ENCODE data around the gene CATSPERD.
"Not testable (repeated sequence)": the region's sequence is repeated elsewhere in the genome, so short reads cannot be mapped to it uniquely, and the experiment has no call there.

CATSPERD gene

DNA sequence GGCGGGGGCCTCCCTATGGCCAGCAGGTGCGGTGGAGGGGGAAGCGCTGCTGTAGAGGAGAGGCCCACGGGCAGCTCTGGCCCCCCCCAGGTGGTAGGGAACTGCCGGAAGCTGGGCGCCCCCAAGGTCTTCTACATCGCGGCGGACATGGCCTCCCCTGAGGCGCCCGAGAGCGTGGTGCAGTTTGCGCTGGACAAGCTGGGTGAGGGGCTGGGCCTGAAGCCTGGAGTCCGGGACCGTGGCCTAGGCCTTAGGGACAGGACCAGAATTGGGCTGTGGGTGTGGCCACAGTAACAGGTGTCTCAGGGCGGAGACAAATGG, 34.2 kb upstream of the CATSPERD start:
- no peak for DNase-seq

DNA sequence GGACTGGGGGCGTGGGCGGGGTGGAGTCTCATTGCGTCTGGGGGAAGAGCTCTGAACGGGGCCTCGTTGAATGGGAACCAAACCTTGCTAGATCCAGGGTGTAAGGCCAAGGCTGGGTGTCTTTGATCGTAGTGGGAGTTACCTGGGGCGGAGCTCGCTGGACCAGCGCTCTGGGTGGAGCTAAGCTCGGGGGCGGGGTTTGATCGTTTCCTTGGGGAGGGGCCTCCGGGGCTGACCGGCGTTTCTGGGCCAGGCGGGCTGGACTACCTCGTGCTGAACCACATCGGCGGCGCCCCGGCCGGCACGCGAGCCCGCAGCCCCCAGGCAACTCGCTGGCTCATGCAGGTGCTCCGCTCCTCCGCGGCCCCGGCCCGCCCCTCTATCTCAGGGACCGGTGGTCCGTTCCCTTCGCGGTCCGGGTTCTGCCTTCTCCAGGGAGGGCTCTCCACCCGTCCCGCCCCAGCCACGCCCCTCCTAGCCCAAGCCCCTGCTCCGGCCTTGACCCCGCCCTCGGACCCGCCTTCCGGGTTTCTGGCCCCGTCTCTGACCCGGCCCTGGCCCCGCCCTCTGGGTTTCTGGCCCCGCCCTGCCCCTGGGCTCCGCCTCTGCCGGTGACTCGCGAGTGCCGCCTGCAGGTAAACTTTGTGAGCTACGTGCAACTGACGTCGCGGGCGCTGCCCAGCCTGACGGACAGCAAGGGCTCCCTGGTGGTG, 33.6 kb upstream of the CATSPERD start:
- peak; percentile 88 for DNase-seq

DNA sequence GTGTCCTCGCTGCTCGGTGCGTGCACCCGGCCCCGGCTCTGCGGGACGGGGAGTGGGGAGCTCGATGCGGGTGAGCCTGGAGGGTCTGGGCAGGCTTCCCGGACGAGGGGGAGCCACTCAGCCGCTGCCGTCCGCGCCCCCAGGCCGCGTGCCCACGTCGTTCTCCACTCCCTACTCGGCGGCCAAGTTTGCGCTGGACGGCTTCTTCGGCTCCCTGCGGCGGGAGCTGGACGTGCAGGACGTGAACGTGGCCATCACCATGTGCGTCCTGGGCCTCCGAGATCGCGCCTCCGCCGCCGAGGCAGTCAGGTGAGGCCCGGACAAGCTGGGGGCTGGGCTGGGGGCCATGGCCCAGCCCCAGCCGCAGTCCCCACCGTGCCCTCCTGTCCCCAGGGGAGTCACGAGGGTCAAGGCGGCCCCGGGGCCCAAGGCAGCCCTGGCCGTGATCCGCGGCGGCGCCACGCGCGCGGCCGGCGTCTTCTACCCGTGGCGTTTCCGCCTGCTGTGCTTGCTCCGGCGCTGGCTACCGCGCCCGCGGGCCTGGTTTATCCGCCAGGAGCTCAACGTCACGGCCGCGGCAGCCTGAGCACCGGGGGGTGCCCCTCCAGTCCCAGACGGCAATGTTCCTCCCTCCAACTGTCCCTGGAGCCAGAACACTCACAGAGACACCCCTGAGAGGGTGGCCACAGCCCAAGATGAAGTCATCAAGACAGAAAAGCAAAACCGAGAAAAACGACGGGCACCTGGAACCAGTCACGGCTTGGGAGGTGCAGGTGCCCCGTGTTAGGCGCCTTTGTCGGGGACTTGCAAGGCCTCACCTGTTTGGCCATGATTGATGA, 32.9 kb upstream of the CATSPERD start:
- DNase-seq, result no peak

DNA sequence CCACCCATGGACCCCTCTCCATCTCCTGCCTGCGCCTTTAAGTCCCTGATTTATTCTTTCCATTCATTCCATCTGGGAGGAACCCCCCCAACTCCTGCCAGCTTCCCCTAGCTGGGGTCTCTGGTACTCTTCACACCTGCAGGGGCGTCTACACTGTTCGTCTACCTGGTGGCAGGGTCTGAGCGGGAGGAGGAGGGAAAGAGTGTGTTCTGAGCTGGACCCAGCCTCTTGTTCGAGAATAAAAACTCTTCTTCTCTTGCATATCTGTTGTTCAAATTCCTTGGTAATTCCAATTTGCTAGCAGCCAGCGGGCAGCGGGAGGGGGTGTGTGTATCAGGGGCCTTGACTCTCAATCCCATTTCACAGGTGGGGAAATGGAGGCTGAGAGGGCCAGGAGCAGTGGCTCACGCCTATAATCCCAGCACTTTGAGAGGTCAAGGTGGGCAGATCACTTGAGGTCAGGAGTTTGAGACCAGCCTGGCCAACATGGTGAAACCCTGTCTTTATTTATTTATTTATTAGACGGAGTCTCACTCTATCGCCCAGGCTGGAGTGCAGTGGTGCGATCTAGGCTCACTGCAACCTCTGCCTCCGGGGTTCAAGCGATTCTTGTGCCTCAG, 32.1 kb upstream of the CATSPERD start:
- not testable (repeated sequence) for DNase-seq

DNA sequence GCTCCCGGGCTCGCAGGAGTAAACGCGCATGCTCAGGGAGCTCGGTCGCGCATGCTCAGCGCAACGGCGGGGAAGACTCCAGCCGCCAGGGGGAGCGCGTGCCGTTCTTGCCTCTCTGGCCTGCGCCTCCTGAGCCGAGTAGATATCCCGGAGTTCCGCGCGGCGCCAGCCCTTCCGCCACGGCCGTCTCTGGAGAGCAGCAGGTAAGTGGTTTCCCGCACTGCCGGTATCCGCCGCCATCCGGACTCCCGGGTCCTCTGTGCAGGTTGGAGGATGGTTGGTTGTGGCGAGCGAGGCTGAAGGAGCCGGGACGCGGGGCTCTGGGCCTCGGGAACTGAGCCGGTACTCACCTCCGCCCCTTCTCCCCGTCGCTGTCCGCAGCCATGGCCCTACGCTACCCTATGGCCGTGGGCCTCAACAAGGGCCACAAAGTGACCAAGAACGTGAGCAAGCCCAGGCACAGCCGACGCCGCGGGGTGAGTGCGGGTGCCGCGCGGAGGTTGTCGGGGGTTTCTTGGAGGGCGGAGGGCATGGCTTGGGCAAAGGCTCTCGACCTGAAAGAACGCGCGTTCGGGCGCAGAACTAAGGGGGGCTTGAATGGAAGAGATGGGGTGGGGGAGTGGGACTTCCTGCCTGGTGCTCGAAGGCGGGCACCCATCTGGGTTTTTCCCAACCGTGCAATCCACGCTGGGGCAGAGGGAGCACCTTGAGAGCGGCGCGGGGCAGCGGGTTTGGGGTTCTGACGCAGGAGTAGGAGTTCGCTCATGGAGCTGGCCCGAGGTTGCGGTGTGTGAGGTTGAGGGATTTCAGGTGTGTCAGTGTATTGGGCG, 30.1 kb upstream of the CATSPERD start, which contains the start of gene RPL36:
Gene RPL36, plus strand, starts transcription at position 171 of the 830 bp plus-strand sequence. Its CDS starts 213 bp downstream, at position 384.
- peak; percentile 97 for DNase-seq

DNA sequence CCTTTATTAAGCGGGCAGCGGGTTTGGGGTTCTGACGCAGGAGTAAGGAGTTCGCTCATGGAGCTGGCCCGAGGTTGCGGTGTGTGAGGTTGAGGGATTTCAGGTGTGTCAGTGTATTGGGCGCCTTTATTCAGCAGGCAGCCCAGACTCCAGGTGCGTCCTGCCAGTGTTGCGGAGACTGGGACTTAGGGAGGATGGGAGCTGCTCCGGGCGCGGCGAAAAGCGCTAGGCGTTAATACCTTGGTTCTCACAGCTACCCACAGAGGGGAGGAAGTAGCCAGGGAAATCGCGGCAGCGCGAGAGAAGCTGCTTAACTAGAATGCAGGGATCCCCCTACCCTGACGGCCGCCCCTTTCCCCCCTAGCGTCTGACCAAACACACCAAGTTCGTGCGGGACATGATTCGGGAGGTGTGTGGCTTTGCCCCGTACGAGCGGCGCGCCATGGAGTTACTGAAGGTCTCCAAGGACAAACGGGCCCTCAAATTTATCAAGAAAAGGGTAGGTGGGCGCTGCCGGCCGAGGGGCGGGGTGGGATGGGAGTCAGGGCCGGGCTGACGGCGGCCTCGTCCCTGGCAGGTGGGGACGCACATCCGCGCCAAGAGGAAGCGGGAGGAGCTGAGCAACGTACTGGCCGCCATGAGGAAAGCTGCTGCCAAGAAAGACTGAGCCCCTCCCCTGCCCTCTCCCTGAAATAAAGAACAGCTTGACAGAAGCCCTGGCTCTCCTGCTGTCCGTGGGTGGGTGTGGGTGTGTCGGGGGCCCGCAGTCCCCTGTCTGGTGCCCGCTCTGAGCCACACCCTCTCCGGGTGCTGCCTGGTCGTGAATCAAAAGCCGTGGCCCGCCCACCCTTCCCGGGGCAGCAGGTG, 29.2 kb upstream of the CATSPERD start:
- no peak for DNase-seq

DNA sequence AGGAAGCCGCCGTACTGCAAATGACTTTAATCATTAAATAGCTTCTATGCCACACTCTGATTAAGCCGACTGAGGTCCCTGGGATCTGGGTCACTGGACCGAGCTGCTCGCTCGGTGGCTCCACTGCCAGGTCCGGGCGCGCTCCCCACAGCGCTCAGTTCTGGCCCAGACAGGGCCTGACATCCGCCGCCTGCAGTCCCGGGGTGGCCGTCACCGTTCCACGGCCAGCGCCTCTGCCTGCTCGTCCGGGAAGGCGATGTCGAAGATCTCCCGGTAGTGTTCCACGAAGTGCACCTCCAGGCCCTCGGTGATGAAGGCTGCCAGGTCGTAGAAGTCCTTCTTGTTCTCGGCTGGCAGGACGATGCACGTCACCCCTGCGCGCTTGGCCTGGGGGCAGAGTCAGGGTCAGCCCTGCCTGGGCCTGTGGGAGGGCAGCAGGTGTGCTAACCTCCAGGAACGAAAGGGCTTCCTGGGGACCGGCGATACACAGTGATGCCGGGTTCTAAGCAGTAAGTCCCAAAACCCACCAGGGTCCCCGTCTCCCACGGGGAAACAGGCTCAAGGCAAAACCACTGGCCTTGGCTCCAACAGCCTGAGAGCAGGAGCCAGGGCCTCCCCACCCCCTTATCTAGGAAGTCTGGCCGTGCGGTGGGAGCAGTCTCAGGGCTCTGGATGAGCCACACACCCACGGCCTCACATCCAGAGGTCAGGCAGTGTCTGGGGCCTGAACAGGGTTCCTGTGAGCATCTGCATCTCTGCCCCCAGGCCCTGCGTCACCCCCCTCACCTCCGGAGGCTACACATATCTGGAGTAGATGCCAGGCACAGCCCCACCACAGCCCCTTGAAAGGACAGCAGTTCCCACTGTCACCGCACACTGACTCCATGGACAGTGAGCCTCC, 28.4 kb upstream of the CATSPERD start:
- DNase-seq, result no peak

DNA sequence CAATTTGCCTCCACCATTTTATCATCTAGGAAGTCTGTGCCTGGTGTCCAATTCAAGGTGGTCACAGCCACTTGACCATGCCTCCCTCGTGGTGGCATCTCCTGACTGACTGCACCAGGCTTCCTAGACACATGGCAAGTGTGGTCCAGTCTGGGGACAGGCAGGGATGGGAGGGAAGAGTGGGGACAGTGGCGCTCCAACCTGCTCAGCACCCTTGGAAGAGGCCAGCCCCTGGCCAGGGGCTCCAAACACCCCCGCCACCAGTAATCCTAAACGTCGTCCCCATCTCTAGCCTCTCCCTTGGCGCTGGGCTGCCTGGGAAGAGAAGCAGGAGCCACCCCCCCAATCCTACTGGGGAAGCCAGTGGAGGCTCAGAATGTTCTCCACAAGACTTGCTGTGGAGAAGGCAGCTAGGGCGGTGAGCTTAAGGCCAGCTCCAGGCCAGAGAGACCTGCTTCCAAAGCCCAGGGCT, 27.7 kb upstream of the CATSPERD start:
- no peak for DNase-seq

DNA sequence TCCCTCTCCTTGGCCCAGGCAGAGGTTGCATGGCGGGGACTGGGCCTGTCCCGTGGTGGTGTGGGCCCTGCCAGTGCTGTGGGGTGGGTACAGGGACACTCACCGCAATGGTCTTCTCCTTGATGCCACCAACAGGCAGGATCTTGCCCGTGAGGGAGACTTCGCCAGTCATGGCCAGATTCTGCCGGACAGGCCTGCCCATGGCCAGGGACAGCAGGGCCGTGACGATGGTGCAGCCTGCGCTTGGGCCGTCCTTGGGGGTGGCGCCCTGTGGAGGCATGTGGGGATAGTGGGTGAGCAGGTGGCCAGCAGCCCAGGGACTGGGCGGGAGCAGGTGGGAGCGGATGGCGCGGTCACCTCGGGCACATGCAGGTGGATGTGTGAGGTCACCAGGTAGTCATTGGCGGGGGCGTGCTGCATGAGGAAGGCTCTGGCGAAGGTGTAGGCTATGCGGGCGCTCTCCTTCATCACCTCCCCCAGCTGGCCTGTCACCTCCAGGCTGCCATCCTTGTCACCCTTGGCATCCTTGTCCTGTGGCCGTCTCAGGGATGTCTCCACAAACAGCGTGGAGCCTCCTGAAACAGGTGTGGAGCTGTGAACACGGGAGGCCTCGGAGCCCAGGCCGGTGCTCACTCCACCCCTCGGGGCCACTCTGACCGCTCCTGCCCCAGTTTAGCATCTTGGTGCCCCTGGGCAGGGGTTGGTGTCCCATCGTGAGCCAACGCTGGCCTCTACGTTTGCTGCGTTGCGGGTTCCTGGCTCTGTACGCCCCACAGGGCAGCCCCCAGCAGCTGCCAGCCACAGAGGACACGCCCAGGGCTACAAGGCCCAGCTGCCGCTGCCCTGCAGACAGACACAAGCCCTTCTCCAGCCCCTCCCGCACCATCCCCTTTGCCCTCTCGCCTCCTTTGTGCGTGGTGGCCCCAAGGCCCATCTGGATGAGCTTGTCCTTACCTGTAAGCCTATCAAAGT, 27.0 kb upstream of the CATSPERD start:
- DNase-seq, result no peak

DNA sequence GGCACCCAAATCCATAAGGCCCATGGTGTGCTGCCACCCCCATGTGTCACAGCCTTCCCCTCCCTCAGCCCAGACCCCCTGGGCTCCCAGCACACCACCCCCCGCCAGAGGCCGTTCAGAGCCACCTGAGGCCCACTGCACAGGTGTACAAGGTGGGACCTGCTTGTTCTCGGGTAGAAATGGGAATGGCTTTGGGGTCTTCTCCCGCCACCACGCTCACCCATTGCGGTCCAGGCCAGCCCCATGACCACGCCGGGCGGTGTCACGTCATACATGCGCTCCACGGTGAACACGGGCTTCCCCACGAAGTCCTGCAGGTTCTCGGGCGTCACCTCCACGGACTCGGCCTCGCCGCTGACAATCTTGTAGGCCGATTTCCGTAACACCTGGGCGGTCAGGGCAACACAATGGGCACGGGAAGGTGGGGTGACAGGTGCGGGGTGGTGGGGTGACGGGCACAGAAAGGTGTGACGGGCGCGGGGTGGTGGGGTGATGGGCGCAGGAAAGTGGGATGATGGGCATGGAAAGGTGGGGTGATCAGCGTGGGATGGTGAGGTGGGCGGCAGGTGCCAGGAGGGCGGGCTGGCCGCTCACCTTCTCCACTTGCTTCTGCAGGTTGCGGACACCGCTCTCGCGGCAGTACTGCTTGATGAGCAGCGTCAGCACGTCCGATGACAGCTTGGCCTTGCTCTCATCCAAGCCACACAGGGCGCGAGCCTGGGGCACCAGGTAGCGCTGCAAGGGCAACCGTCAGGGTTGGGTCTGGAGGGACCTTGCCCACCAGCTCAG, 26.1 kb upstream of the CATSPERD start:
- no peak for DNase-seq

DNA sequence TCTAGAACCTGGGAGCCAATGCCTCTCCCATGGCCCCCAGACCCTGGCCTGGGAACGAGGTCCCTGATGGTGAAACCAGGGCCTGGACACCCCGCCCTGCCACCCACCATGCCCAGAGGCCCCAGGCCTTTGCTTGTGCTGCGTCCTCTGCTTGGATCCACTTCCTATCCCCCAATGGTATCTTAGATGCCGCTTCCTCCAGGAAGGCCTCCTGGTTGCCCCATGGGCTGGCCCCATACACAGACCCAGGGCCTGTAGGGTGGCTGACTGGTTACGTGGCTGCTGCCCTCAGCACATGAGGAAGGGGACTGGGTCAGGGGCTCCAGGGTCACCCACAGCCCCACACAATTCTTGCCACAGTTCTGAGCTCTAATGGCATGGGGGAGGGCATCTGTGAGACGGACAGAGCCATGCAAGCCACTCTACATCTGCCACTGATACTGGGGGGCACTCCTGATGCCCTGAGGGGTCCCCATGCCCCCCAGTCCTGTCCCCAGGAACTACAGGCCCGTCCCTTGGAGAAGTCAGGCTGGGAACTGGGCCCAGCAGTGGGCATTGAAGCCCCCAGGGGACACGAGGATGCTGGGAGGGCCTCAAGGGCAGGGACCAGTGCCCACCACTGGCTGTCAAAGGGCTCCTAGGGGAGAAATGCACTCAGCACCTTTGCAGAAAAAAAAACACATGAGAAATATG, 25.3 kb upstream of the CATSPERD start:
- DNase-seq, result no peak

DNA sequence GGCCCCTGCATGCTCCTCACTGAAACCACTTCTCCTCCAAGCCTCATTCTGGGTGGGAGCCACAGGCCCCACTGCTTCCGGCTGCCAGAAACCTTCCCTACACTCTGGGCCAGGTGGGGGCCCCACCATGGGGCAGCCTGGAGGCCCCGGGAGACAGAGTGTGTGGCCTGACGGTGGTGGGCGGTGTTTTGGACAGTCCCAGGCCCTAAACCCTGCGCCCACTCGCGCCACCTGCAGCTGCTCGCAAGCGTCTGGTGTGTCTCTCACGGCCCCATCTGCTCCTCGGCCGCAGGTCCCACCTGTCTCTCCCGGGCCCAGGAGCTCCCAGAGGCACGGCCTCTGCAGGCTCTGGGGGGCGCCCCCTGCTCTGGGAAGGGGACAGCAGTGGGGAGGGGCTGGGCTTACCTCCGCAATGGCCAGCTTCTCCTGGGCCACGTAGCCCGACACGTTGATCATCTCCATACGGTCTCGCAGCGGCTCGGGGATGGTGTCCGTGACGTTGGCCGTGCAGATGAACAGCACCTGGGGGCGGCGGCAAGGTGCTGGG, 24.7 kb upstream of the CATSPERD start:
- no peak for DNase-seq

DNA sequence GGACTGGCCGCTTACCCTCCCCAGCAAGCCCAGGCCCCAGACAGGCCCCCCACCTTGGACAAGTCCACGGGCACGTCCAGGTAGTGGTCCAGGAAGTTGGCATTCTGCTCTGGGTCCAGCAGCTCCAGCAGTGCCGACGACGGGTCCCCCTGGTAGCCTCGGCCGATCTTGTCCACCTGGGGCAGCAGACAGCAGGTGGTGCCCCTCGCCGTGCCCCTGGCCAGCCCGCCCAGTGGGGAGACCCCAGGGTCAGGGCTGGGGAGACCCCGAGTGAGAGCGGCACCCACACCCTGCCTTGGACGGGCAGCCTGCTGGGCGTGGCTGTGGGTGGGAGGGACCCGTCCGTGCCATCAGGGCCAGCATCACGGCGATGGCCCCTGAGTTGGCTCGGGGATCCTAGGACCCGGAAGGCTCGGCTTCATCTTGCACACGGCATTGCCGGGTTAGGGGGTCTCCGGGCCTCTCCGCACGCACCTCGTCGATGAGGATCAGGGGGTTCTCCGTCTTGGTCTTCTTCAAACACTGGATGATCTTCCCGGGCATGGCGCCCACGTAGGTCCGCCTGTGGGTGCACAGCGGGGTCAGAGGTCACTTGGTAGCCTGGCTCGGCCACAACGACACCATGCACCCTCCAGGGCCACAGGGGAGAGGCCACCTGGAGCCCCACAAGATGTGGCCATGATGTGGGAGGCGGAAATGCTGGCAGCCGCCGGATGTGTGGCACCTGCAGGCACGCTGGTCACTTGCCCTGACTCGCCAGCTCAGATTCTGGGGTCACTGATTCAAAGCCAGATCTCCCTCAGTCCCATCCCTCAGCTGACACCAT, 24.0 kb upstream of the CATSPERD start:
- no peak for DNase-seq

DNA sequence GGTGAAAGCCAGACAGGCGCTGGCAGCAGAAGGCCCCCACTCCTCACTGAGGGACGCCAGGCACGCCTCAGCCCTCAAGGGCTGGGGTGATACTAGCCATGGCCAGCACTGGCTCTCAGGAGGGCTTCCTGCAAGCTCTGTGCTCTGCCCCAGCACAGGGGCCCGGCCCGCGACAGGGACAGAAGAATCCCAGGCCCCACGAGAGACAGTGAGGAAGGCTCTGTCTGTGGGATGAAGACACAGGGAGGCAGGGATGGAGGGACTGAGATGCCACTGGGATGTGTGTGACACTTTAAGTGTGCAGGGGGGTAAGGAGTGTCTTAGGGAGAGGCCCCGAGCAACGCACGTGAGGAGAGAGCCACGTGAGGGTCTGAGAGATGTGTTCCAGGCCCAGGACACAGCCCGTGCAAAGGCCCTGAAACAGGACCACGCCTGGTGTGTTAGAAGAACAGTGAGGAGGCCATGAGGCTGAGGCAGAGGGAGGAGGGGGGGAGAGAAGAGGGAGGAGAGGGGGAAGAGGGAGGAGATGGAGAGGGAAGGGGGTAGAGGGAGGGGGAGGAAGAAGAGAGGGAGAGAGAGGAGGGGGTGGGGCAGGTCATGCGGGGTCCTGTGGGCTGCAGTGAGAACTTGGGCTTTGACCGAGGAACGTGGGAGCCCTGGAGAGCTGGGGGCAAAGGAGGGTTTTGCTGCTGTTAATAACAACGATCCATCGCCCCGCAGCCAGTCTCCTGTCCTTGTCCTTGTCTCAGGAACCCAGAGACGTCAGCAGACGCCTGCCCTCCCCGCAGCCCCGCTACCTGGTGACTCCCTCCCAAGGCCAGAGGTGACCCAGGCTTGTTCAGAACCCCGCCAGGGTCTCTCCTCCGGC, 23.2 kb upstream of the CATSPERD start:
- no peak for DNase-seq

DNA sequence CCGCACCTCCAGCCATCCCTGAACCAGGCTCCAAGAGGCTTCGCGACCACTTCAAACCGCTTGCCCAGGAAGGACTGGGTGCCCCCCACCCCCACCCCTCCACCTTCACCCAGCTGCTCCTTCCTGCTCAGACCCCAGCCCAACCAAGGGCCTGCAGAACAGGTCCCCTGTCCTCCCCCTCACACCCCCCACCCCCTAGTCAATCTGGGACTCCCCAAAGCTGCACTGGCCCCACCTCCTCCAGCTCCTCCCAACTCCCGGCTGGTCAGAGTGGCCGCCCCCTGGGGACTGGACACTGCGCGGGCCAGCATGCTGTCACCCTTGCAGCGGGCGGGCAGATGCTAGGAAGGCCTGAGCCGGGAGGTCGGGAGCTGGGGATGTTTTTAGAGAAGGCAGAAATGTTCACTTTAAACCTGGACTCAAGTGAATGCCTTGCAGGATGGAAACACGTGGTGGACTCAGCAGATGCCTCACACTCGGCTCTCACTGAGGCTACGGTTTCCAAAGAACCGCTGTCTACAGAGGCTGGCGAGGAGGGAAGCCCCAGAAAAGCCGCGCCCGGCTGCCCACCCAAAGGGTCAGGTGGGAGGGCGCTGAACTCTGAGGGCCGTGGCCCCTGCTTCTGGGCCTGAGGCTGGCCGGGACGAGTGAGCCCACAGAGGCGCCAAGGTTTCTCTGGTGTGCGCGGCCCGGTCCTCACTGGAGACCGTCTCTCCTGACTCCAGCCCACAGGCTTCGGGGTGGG, 22.4 kb upstream of the CATSPERD start:
- no peak for DNase-seq

All from NK-92 treated with Interleukin-12 subunit alpha and Interleukin-12 subunit beta, amount 100 ng/mL, for 24 hours (cell line).